CD8-positive, alpha-beta memory T cell (primary cell): Measurements from ENCODE around the gene COL27A1. TPM values are rescaled to one million over a fixed set of nuclear protein-coding genes. Genes with fewer than 3 reads are reported as not detected.
A peak's percentile ranks its signal among the peaks of the same experiment; 100 is the strongest.

Experiments
- CTCF ChIA-PET: fragments of 350-600 bp; sonication (Branson Sonifier 250); formaldehyde crosslinking; loops from one replicate; lab custom pipeline; 2021; ENCODE audit warnings: antibody characterized with exemption; lab: Charles Lee
- POLR2A ChIA-PET: fragments of 350-600 bp; sonication (Branson Sonifier 250); formaldehyde crosslinking; loops from one replicate; lab custom pipeline; 2021; ENCODE audit warnings: antibody characterized with exemption; lab: Charles Lee
- DNase-seq, 5 donors: peaks; one replicate each; pipeline versions ENCODE4 v3.0.0 to v3.0.0-alpha.2; 2020 to 2022; ENCODE audit warnings: mixed read lengths in 1 of 5
- H3K27ac ChIP-seq: one replicate; pipeline ENCODE4 v1.7.0; 2013; ENCODE audit warnings: low read depth, mild to moderate bottlenecking, low read length, moderate library complexity
- H3K27me3 ChIP-seq: 2 replicates; pipeline ENCODE4 v1.7.0; 2013; ENCODE audit warnings: low read length, mild to moderate bottlenecking; ENCODE audit not compliant: insufficient read depth, poor library complexity, severe bottlenecking
- H3K36me3 ChIP-seq: 2 replicates; pipeline ENCODE4 v1.7.0; 2013; ENCODE audit warnings: mild to moderate bottlenecking, low read length, moderate library complexity; ENCODE audit not compliant: insufficient read depth
- H3K4me1 ChIP-seq: 2 replicates; pipeline ENCODE4 v1.7.0; 2013; ENCODE audit warnings: mild to moderate bottlenecking, low read length, moderate library complexity; ENCODE audit not compliant: insufficient read depth
- H3K4me3 ChIP-seq: 2 replicates; pipeline ENCODE4 v1.7.0; 2013; ENCODE audit warnings: mild to moderate bottlenecking, low read length
- H3K9me3 ChIP-seq: 2 replicates; pipeline ENCODE4 v1.7.0; 2013; ENCODE audit warnings: mild to moderate bottlenecking, low read length
- H3K27ac Mint-ChIP-seq, 8 donors: one replicate each; pipeline ENCODE4 v1.8.0; 2020 to 2021; ENCODE audit warnings: mixed read lengths in 8 of 8, mild to moderate bottlenecking in 6 of 8, inconsistent platforms in 3 of 8, moderate library complexity in 3 of 8
- H3K27me3 Mint-ChIP-seq, 2 donors: one replicate each; pipeline ENCODE4 v1.8.0; 2020 to 2021; ENCODE audit warnings: mixed read lengths in 2 of 2, mild to moderate bottlenecking in 1 of 2, moderate library complexity in 1 of 2
- H3K36me3 Mint-ChIP-seq, 3 donors: one replicate each; pipeline ENCODE4 v1.8.0; 2020 to 2021; ENCODE audit warnings: mixed read lengths in 3 of 3, inconsistent platforms in 1 of 3, mild to moderate bottlenecking in 1 of 3
- H3K4me1 Mint-ChIP-seq, 3 donors: one replicate each; pipeline ENCODE4 v1.8.0; 2020 to 2021; ENCODE audit warnings: mixed read lengths in 3 of 3, inconsistent platforms in 1 of 3, mild to moderate bottlenecking in 1 of 3
- H3K4me3 Mint-ChIP-seq, 7 donors: one replicate each; pipeline ENCODE4 v1.8.0; 2020 to 2021; ENCODE audit warnings: mixed read lengths in 7 of 7, mild to moderate bottlenecking in 6 of 7, moderate library complexity in 4 of 7, inconsistent platforms in 2 of 7
- H3K9me3 Mint-ChIP-seq, 5 donors: one replicate each; pipeline ENCODE4 v1.8.0; 2020 to 2022; ENCODE audit warnings: mixed read lengths in 5 of 5, mild to moderate bottlenecking in 3 of 5, moderate library complexity in 2 of 5, inconsistent platforms in 1 of 5
- polyA plus RNA-seq: library from polyadenylated mRNA; unstranded; fragments of 300-500 nt; fragmentation: Illumina TruSeq; gene quantifications from one replicate; pipeline ENCODE4 v1.2.3, GENCODE V29; 2021
- total RNA-seq, 2 experiments: library from RNA; stranded (reverse); gene quantifications; one replicate each; pipeline ENCODE4 v1.2.3, GENCODE V29; 2021

Gene COL27A1
- total and polyA plus RNA-seq, 3 experiments from 2014 or later = 0.86 to 1.6 TPM; not detected in 1

GRCh38 chr9:114343471-114344187, 188.3 kb downstream of the COL27A1 start:
- ChIA-PET CTCF (interaction anchor here (0.9 to 2.7 kb wide), 7 partner anchors 7 to 60 kb away, joined by 3 to 8 read pairs (median 3); partner anchors contain the start of gene AKNA), POLR2A (interaction anchor here (1.1 to 1.4 kb wide), 3 partner anchors 29 to 46 kb away, joined by 3 to 6 read pairs (median 4); no protein-coding TSS in a partner anchor)
- DNase-seq = no peak
- H3K9me3 ChIP-seq = no peaks in the 10 kb centered on the region
- H3K27me3 ChIP-seq = no peaks in the 10 kb centered on the region
- Mint-ChIP-seq H3K9me3 (peaks cover 0 to 2% (median 0%) of the 10 kb centered on the region in 5 donors), H3K4me1 (peaks cover 30 to 79% (median 38%) of the 10 kb centered on the region in 3 donors), H3K36me3 (peaks cover 18 to 96% (median 28%) of the 10 kb centered on the region in 3 donors), H3K4me3 (peak overlapping the region in 1 of 7 donors; percentile 66), H3K27me3 (no peaks in the 10 kb centered on the region), H3K27ac (peak overlapping the region; percentile 61 to 95 (median 87))
- no peak overlapping the region for H3K27ac ChIP-seq
- H3K4me1 ChIP-seq = peaks cover 4% of the 10 kb centered on the region
- no peak overlapping the region for H3K4me3 ChIP-seq
- H3K36me3 ChIP-seq = peaks cover 92% of the 10 kb centered on the region

GRCh38 chr9:114344188-114344566, 188.8 kb downstream of the COL27A1 start:
- Mint-ChIP-seq H3K36me3 (peaks cover 21 to 96% (median 25%) of the 10 kb centered on the region in 3 donors), H3K27me3 (no peaks in the 10 kb centered on the region), H3K27ac (peak overlapping the region; percentile 44 to 92 (median 65)), H3K4me3 (peak overlapping the region in 1 of 7 donors; percentile 66), H3K9me3 (peaks cover 0 to 2% (median 0%) of the 10 kb centered on the region in 5 donors), H3K4me1 (peaks cover 33 to 80% (median 39%) of the 10 kb centered on the region in 3 donors)
- ChIA-PET CTCF (interaction anchor here (0.9 to 1.5 kb wide), 6 partner anchors 8 to 60 kb away, joined by 3 to 5 read pairs (median 3); no protein-coding TSS in a partner anchor), POLR2A (interaction anchor here (1.1 kb wide), 2 partner anchors 12 to 29 kb away, joined by 3 to 6 read pairs; no protein-coding TSS in a partner anchor)
- Histone ChIP-seq H3K4me3 (no peak overlapping the region), H3K27ac (no peak overlapping the region), H3K4me1 (peaks cover 9% of the 10 kb centered on the region), H3K27me3 (no peaks in the 10 kb centered on the region), H3K36me3 (peaks cover 92% of the 10 kb centered on the region), H3K9me3 (no peaks in the 10 kb centered on the region)
- no peak for DNase-seq

- Mint-ChIP-seq H3K4me1 (peaks cover 38 to 80% (median 39%) of the 10 kb centered on the region in 3 donors), H3K36me3 (peaks cover 25 to 96% (median 26%) of the 10 kb centered on the region in 3 donors), H3K9me3 (peaks cover 0 to 2% (median 0%) of the 10 kb centered on the region in 5 donors), H3K4me3 (no peak overlapping the region), H3K27ac (peak overlapping the region in 6 of 8 donors; percentile 47 to 91 (median 64)), H3K27me3 (peaks cover 0 to under 1% of the 10 kb centered on the region in 2 donors)
- H3K4me3 ChIP-seq = no peak overlapping the region
- no peak overlapping the region for H3K27ac ChIP-seq
- ChIA-PET CTCF (interaction anchor here (0.9 to 1.5 kb wide), 6 partner anchors 8 to 59 kb away, joined by 3 to 5 read pairs (median 3); no protein-coding TSS in a partner anchor), POLR2A (interaction anchor here (1.1 kb wide), 2 partner anchors 12 to 28 kb away, joined by 3 to 6 read pairs; no protein-coding TSS in a partner anchor)
- H3K4me1 ChIP-seq = peaks cover 14% of the 10 kb centered on the region
- H3K9me3 ChIP-seq = no peaks in the 10 kb centered on the region
- no peak for DNase-seq
- H3K27me3 ChIP-seq = no peaks in the 10 kb centered on the region
- H3K36me3 ChIP-seq = peaks cover 92% of the 10 kb centered on the region
These were observed 189.4 kb downstream of the COL27A1 start for GRCh38 chr9:114344692-114345091.

DNA sequence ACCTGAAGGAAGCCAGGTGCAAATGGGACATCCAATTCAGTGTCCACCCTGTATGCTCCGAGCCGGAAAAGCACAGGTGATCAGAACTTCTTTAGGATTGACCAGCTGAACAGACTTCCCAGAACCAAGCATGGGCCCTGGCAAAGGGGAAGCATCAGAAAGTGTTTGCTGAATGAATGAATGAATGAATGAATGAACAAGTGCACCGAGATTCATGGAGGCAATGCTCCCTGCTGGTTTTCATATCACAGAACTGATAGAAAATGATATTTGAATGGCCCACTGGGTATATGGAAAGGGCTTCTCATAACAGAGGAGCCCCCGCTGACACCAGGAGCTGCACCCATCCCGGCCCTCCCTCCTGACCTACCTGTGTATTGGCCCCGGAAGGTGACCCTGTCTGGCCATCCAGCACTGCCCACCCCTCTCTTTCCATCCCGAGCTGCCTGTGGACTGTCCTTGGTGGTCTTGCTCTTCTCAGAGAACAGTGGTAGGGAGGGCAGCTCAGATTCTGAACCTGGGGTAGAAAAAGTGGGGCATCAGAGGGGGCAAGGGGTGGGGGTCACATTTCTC, 190.2 kb downstream of the COL27A1 start:
- Histone ChIP-seq H3K4me3 (no peak overlapping the region), H3K4me1 (peaks cover 23% of the 10 kb centered on the region), H3K27me3 (no peaks in the 10 kb centered on the region), H3K27ac (no peak overlapping the region), H3K9me3 (no peaks in the 10 kb centered on the region), H3K36me3 (peaks cover 92% of the 10 kb centered on the region)
- Mint-ChIP-seq H3K4me3 (no peak overlapping the region), H3K36me3 (peaks cover 28 to 96% (median 32%) of the 10 kb centered on the region in 3 donors), H3K9me3 (peaks cover 0 to 2% (median 0%) of the 10 kb centered on the region in 5 donors), H3K4me1 (peaks cover 43 to 82% (median 44%) of the 10 kb centered on the region in 3 donors), H3K27me3 (peaks cover 0 to 2% of the 10 kb centered on the region in 2 donors), H3K27ac (peak overlapping the region in 7 of 8 donors; percentile 8 to 88 (median 66))
- CTCF ChIA-PET = interaction anchor here (1.0 to 3.2 kb wide), 4 partner anchors 9 to 42 kb away, joined by 3 to 8 read pairs (median 4); partner anchors contain the start of gene AKNA
- DNase-seq = no peak
- POLR2A ChIA-PET = interaction anchor here (1.1 to 1.7 kb wide), 2 partner anchors 21 to 40 kb away, joined by 3 to 5 read pairs; no protein-coding TSS in a partner anchor

DNA sequence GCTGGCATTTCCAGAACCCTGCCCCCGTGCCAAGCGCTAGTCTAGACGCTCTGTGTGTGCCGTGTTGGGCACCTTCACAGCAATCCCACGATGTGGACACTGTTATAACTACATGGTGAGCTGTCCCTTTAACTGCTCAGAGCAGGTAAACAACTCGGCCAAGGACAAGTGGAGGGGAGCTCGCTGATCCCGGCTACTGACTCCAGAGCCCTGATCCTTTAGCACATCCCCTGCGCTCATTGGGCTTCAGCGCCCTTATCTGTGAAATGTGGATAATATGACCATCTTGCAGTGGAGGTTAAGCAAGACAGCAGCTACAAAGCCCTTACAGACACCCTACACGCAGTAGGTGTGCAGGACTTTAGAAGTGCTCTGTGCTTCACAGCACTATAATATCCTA, 190.8 kb downstream of the COL27A1 start:
- peaks cover 43 to 82% (median 46%) of the 10 kb centered on the region in 3 donors for H3K4me1 Mint-ChIP-seq
- H3K4me3 ChIP-seq = no peak overlapping the region
- H3K9me3 ChIP-seq = no peaks in the 10 kb centered on the region
- H3K27ac Mint-ChIP-seq = peak overlapping the region in 5 of 8 donors; percentile 31 to 87 (median 68)
- H3K27me3 ChIP-seq = no peaks in the 10 kb centered on the region
- H3K9me3 Mint-ChIP-seq = peaks cover 0 to 2% (median 0%) of the 10 kb centered on the region in 5 donors
- no peak overlapping the region for H3K27ac ChIP-seq
- no peak overlapping the region for H3K4me3 Mint-ChIP-seq
- H3K4me1 ChIP-seq = peaks cover 27% of the 10 kb centered on the region
- peaks cover 91% of the 10 kb centered on the region for H3K36me3 ChIP-seq
- H3K36me3 Mint-ChIP-seq = peaks cover 28 to 96% (median 31%) of the 10 kb centered on the region in 3 donors
- ChIA-PET CTCF (interaction anchor here (0.7 to 3.2 kb wide), 5 partner anchors 9 to 59 kb away, joined by 3 to 8 read pairs (median 3); partner anchors contain the start of gene AKNA), POLR2A (interaction anchor here (1.1 to 1.7 kb wide), 2 partner anchors 21 to 39 kb away, joined by 3 to 5 read pairs; no protein-coding TSS in a partner anchor)
- H3K27me3 Mint-ChIP-seq = peaks cover 0 to 2% of the 10 kb centered on the region in 2 donors
- no peak for DNase-seq

GRCh38 chr9:114347675-114348074, 192.3 kb downstream of the COL27A1 start:
- Histone ChIP-seq H3K36me3 (peaks cover 86% of the 10 kb centered on the region), H3K4me1 (peaks cover 39% of the 10 kb centered on the region), H3K9me3 (no peaks in the 10 kb centered on the region), H3K4me3 (no peak overlapping the region), H3K27me3 (no peaks in the 10 kb centered on the region), H3K27ac (no peak overlapping the region)
- peaks cover 47 to 84% (median 49%) of the 10 kb centered on the region in 3 donors for H3K4me1 Mint-ChIP-seq
- peaks cover 26 to 94% (median 27%) of the 10 kb centered on the region in 3 donors for H3K36me3 Mint-ChIP-seq
- DNase-seq = no peak
- H3K27ac Mint-ChIP-seq = peak overlapping the region in 7 of 8 donors; percentile 82 to 97 (median 92)
- CTCF ChIA-PET = interaction anchor here (0.9 to 3.2 kb wide), 5 partner anchors 8 to 306 kb away, joined by 3 to 8 read pairs (median 4); partner anchors contain the start of gene AKNA
- H3K9me3 Mint-ChIP-seq = peaks cover 0 to 2% (median 0%) of the 10 kb centered on the region in 5 donors
- peaks cover 0 to 2% of the 10 kb centered on the region in 2 donors for H3K27me3 Mint-ChIP-seq
- POLR2A ChIA-PET = interaction anchor here (1.5 kb wide), 1 partner anchor 15 kb away, joined by 4 read pairs; no protein-coding TSS in a partner anchor
- H3K4me3 Mint-ChIP-seq = no peak overlapping the region

GRCh38 chr9:114348261-114348905, 193.0 kb downstream of the COL27A1 start:
- Mint-ChIP-seq H3K4me1 (peaks cover 47 to 80% (median 53%) of the 10 kb centered on the region in 3 donors), H3K27me3 (peaks cover 0 to 2% of the 10 kb centered on the region in 2 donors), H3K4me3 (peak overlapping the region in 1 of 7 donors; percentile 82), H3K36me3 (peaks cover 23 to 93% (median 27%) of the 10 kb centered on the region in 3 donors), H3K9me3 (no peaks in the 10 kb centered on the region), H3K27ac (peak overlapping the region; percentile 82 to 97 (median 92))
- ChIA-PET CTCF (interaction anchor here (0.9 to 3.2 kb wide), 6 partner anchors 7 to 305 kb away, joined by 3 to 8 read pairs (median 4); partner anchors contain the start of gene AKNA), POLR2A (interaction anchor here (1.5 kb wide), 1 partner anchor 14 kb away, joined by 4 read pairs; no protein-coding TSS in a partner anchor)
- peaks cover 81% of the 10 kb centered on the region for H3K36me3 ChIP-seq
- H3K4me1 ChIP-seq = peaks cover 41% of the 10 kb centered on the region
- H3K27ac ChIP-seq = peak overlapping the region; percentile 33
- no peaks in the 10 kb centered on the region for H3K9me3 ChIP-seq
- H3K27me3 ChIP-seq = no peaks in the 10 kb centered on the region
- no peak overlapping the region for H3K4me3 ChIP-seq
- no peak for DNase-seq
